GM21381 (cell line): ENCODE data around the gene LRTM1.

ENCODE experiments used
- ATAC-seq: cut with Tn5 transposase; IDR thresholded peaks from one replicate; pipeline ENCODE4 v1.9.1; 2021; ENCODE audit warnings: mild to moderate bottlenecking, moderate library complexity; ENCODE audit not compliant: unreplicated experiment

Gene LRTM1

GRCh38 chr3:54940971-54941370 is 13.1 kb upstream of the LRTM1 start:
- ATAC-seq, result no peak

GRCh38 chr3:54939557-54940300 is 11.9 kb upstream of the LRTM1 start:
- ATAC-seq, result no peak

- no peak for ATAC-seq
Observed at GRCh38 chr3:54936561-54936960, 8.7 kb upstream of the LRTM1 start.

- ATAC-seq, result no peak
Observed at GRCh38 chr3:54935869-54936268, 8.0 kb upstream of the LRTM1 start.

- ATAC-seq, result no peak
Observed at GRCh38 chr3:54932606-54933005, 4.7 kb upstream of the LRTM1 start.

GRCh38 chr3:54931182-54931581 is 3.3 kb upstream of the LRTM1 start:
- no peak for ATAC-seq

- ATAC-seq, result no peak
Observed at GRCh38 chr3:54918516-54918915, 9.3 kb downstream of the LRTM1 start.

- ATAC-seq, result no peak
Observed at GRCh38 chr3:54917862-54918261, 10.0 kb downstream of the LRTM1 start.

- no peak for ATAC-seq
Observed at GRCh38 chr3:54917174-54917573, 10.7 kb downstream of the LRTM1 start.

GRCh38 chr3:54916732-54917131 is 11.1 kb downstream of the LRTM1 start:
- no peak for ATAC-seq

GRCh38 chr3:54915976-54916375 is 11.9 kb downstream of the LRTM1 start:
- no peak for ATAC-seq

GRCh38 chr3:54915181-54915580 is 12.7 kb downstream of the LRTM1 start:
- no peak for ATAC-seq

GRCh38 chr3:54914180-54914579 is 13.7 kb downstream of the LRTM1 start:
- ATAC-seq, result no peak

GRCh38 chr3:54909191-54909590 is 18.7 kb downstream of the LRTM1 start:
- no peak for ATAC-seq

GRCh38 chr3:54906763-54907162 is 21.1 kb downstream of the LRTM1 start:
- no peak for ATAC-seq

- ATAC-seq, result no peak
Observed at GRCh38 chr3:54905920-54906319, 21.9 kb downstream of the LRTM1 start.

- no peak for ATAC-seq
Observed at GRCh38 chr3:54905261-54905888, 22.5 kb downstream of the LRTM1 start.

- no peak for ATAC-seq
Observed at GRCh38 chr3:54901906-54902685, 25.8 kb downstream of the LRTM1 start.

GRCh38 chr3:54900838-54901591 is 26.8 kb downstream of the LRTM1 start:
- no peak for ATAC-seq

GRCh38 chr3:54899273-54899672 is 28.6 kb downstream of the LRTM1 start:
- ATAC-seq, result no peak

GRCh38 chr3:54897028-54897711 is 30.7 kb downstream of the LRTM1 start:
- no peak for ATAC-seq
